HG03045 (cell line): ENCODE data around the gene CAMKMT.

Source experiments
- ATAC-seq: cut with Tn5 transposase; IDR thresholded peaks from one replicate; pipeline ENCODE4 v1.9.1; 2021; ENCODE audit warnings: mild to moderate bottlenecking, moderate library complexity; ENCODE audit not compliant: unreplicated experiment

The CAMKMT gene

DNA sequence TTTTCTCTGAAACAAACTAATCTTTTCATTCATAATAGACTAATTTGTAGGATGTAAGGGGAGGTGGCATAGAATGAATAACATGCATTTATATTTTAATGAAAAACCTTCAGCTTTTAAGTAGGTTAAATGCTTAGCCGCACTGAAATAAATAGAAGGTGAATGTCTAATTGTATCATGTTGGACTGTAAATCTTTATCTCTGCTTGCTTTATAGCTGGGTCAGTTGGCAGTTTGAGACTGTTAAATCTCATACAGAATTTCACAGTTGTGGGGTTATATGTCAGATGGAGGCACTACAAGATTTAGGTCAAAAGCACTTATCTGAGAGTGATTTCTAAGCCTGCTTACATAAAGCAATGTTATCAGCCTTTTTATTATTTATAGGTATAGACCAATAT is 405.0 kb downstream of the CAMKMT start:
- no peak for ATAC-seq

GRCh38 chr2:44767691-44768090 is 405.9 kb downstream of the CAMKMT start:
- ATAC-seq = no peak

DNA sequence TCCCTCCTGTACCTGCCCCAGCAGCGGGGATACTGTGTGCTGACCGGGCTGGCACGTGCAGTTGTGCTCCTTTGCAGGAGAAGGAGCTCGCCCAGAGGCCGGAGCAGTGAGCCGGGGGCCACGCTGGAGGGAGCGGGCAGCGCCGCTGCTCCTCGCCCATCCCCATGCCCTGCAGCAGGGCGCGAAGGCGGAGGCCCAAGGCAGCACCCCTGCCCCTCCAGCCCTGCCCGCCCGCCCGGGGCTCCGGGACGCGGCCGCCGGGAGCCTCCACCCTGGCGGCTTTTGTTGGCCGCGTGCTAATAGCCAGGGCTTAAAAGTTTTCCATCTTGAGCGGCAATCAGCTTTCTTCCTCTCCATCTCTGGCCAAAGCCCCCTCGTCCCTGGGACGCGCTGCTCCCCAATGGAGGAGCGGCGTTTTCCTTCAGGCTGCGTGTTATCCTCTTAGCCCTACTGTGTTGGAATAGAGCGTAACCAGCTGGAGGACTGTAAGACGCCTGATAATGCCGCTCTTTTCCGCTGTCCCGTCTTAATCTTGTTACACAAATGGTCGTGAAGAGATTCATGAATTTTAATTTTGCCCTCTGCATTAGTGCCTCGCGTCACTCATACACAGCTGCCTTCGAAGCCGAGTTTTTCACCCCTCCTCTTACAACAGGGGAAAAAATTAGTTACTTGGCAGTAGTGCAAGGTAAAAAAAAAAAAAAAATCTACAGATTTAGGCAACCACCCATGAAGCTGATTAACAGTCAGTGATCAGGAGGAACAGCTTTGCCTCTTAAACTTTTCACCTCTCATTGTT is 406.9 kb downstream of the CAMKMT start:
- ATAC-seq = no peak

- ATAC-seq = no peak
Observed at GRCh38 chr2:44769349-44770011, 407.7 kb downstream of the CAMKMT start.

- no peak for ATAC-seq
Observed at GRCh38 chr2:44770221-44771195, 408.8 kb downstream of the CAMKMT start.

GRCh38 chr2:44771522-44771921 is 409.8 kb downstream of the CAMKMT start:
- no peak for ATAC-seq

GRCh38 chr2:44772131-44772530 is 410.4 kb downstream of the CAMKMT start:
- ATAC-seq = no peak

GRCh38 chr2:44772669-44773378 is 411.1 kb downstream of the CAMKMT start:
- ATAC-seq = no peak

DNA sequence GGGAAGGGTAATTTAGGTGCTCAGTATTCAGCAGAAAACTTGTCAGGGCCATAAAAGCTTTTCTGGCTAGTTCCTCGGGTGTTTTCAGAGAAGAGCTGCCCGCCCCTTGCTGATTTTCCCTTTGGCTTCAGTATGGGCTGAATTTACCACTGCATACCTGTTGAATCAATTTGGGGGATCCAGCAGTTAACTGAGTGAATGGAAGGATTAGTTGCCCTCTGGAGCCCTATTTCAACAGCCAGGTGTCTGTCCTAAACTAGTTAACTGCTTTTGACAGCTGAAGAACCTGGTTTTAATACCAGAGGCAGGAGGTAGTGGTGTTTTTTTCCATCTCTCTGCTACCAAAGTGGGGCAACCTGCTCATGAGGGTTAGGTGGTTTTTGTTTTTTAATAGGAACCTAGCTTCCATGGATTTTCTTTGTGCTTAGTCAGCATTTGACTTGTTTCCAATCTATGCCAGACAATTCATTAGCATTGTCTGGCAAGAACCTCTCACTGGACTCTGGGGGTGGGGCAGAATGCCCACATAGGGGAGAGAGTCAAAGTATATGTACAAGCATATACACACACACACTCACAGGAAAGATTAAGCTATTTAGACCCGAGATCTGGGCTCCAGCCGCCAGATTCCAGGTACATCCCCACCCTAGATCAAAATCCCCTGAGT is 413.2 kb downstream of the CAMKMT start:
- no peak for ATAC-seq

- no peak for ATAC-seq
Observed at GRCh38 chr2:44777036-44777435, 415.3 kb downstream of the CAMKMT start.

DNA sequence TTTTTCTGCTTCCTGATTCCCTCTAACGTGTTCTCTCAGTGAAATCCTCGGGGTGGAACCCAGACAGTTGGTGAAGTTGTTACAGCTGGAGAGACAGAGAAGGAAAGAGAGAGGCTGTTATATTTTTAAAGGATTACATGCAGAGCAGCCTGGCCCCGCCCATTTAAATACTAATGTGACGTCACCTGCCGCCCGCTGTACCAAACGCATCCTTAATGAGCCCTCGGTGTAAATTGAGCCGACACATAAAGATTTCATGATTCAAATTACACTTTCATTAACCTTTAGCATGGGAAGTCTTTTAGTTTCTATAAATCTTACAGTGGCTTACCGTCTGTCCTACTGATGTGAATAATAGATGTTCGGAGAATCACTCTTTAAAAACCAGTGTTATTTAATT is 415.8 kb downstream of the CAMKMT start:
- no peak for ATAC-seq

GRCh38 chr2:44778221-44778654 is 416.5 kb downstream of the CAMKMT start:
- ATAC-seq = peak; percentile 29

GRCh38 chr2:44778671-44779476 is 417.1 kb downstream of the CAMKMT start:
- peak; percentile 93 for ATAC-seq

DNA sequence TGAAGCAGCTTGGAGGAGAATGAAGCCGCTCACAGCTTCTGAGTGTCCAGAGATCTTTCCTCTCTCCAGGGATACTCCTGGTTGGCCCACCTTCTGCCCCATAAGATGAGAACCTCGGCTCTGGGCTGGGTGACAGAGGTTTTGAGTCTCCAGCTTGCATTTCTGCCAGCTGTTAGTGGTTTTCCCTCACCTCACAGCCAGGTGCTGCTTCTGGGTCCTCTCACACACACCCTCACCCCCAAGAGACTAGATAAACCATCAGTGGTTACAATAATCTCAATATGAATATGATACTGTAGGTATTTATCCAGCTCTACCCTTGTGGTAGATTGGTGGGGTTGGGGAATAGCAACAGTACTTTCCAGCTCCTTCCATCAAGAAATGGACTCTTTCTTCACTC is 418.0 kb downstream of the CAMKMT start:
- no peak for ATAC-seq

- ATAC-seq = no peak
Observed at GRCh38 chr2:44780406-44780805, 418.7 kb downstream of the CAMKMT start.

GRCh38 chr2:44785433-44785832 is 423.7 kb downstream of the CAMKMT start:
- ATAC-seq = no peak

DNA sequence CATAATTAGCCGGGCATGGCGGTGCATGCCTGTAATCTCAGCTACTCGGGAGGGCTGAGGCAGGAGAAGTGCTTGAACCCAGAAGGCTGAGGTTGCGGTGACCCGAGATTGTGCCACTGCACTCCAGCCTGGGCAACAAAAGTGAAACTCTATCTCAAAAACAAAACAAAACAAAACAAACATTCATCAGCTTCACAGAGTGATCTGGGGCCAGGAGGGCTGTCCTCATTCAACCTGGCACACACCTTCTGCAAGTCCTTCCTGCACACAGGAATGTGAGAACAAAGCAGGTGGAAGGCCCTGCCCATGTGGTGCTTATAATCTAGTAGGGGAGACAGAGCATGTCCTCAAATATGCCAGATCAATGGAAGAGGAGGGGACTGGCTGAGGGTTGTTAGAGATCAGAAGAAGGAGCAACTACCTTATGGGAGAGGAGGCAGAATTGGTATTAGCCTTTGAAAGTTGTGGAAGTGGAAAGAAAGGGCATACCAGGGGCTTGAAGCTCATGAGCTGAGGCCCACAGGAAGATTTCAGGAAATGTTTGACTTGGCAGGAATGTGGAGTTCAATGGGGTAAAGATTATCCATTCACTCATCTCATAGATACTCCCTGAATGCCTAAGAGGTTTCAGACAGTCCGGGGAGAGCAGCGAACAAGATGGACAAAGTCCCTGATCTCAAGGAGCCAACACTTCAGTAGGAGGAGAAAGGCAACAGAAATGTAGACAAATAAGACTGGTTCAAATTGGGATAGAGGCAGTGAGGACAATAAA is 424.5 kb downstream of the CAMKMT start:
- no peak for ATAC-seq

GRCh38 chr2:44786817-44787214 is 425.1 kb downstream of the CAMKMT start:
- no peak for ATAC-seq
